Measurements from ENCODE around the gene TUBA3E.
"Not testable (repeated sequence)": the region's sequence is repeated elsewhere in the genome, so short reads cannot be mapped to it uniquely, and the experiment has no call there.

Gene TUBA3E

GRCh38 chr2:130198343-130198742 lies at the start of gene TUBA3E:
Gene TUBA3E, minus strand, starts transcription at chr2:130198439. Its CDS starts 79 bp downstream, at chr2:130198360.
- DNase-seq (ENCODE audit: low read depth) = no peak

- DNase-seq (ENCODE audit: low read depth) = no peak
Measured at GRCh38 chr2:130246430-130246829, 48.2 kb upstream of the TUBA3E start.

- no peak for DNase-seq (ENCODE audit: low read depth)
Measured at GRCh38 chr2:130245976-130246375, 47.7 kb upstream of the TUBA3E start.

GRCh38 chr2:130243359-130243758 lies 45.1 kb upstream of the TUBA3E start:
- no peak for DNase-seq (ENCODE audit: low read depth)

- DNase-seq (ENCODE audit: low read depth) = no peak
Measured at GRCh38 chr2:130241041-130241707, 42.9 kb upstream of the TUBA3E start.

GRCh38 chr2:130239581-130239980 lies 41.3 kb upstream of the TUBA3E start:
- not testable (repeated sequence) for DNase-seq (ENCODE audit: low read depth)

- DNase-seq (ENCODE audit: low read depth) = not testable (repeated sequence)
Measured at GRCh38 chr2:130233066-130233465, 34.8 kb upstream of the TUBA3E start.

- no peak for DNase-seq (ENCODE audit: low read depth)
Measured at GRCh38 chr2:130231656-130232055, 33.4 kb upstream of the TUBA3E start.

- not testable (repeated sequence) for DNase-seq (ENCODE audit: low read depth)
Measured at GRCh38 chr2:130230907-130231306, 32.7 kb upstream of the TUBA3E start.

GRCh38 chr2:130230376-130230775 lies 32.1 kb upstream of the TUBA3E start:
- not testable (repeated sequence) for DNase-seq (ENCODE audit: low read depth)

GRCh38 chr2:130229161-130229510 lies 30.9 kb upstream of the TUBA3E start:
- not testable (repeated sequence) for DNase-seq (ENCODE audit: low read depth)

- not testable (repeated sequence) for DNase-seq (ENCODE audit: low read depth)
Measured at GRCh38 chr2:130228467-130229160, 30.4 kb upstream of the TUBA3E start.

- DNase-seq (ENCODE audit: low read depth) = not testable (repeated sequence)
Measured at GRCh38 chr2:130228005-130228404, 29.8 kb upstream of the TUBA3E start.

GRCh38 chr2:130222523-130222922 lies 24.3 kb upstream of the TUBA3E start:
- not testable (repeated sequence) for DNase-seq (ENCODE audit: low read depth)

- not testable (repeated sequence) for DNase-seq (ENCODE audit: low read depth)
Measured at GRCh38 chr2:130220505-130220904, 22.3 kb upstream of the TUBA3E start.

- not testable (repeated sequence) for DNase-seq (ENCODE audit: low read depth)
Measured at GRCh38 chr2:130219147-130219546, 20.9 kb upstream of the TUBA3E start.

- DNase-seq (ENCODE audit: low read depth) = not testable (repeated sequence)
Measured at GRCh38 chr2:130207051-130207450, 8.8 kb upstream of the TUBA3E start.

- not testable (repeated sequence) for DNase-seq (ENCODE audit: low read depth)
Measured at GRCh38 chr2:130203150-130203549, 4.9 kb upstream of the TUBA3E start.

- not testable (repeated sequence) for DNase-seq (ENCODE audit: low read depth)
Measured at GRCh38 chr2:130202518-130202917, 4.3 kb upstream of the TUBA3E start.

GRCh38 chr2:130196052-130196451 lies 2.2 kb downstream of the TUBA3E start:
- DNase-seq (ENCODE audit: low read depth) = not testable (repeated sequence)

- not testable (repeated sequence) for DNase-seq (ENCODE audit: low read depth)
Measured at GRCh38 chr2:130195089-130195635, 3.1 kb downstream of the TUBA3E start.

GRCh38 chr2:130193824-130194223 lies 4.4 kb downstream of the TUBA3E start:
- DNase-seq (ENCODE audit: low read depth) = not testable (repeated sequence)

- not testable (repeated sequence) for DNase-seq (ENCODE audit: low read depth)
Measured at GRCh38 chr2:130192451-130192850, 5.8 kb downstream of the TUBA3E start.

All from activated T-helper 1 cell treated with Interleukin-2 at 50 U/mL for 16 hours (primary cell).